ES-I3 (cell line): ENCODE results near the gene CA6.
"Not testable (repeated sequence)": the region's sequence is repeated elsewhere in the genome, so short reads cannot be mapped to it uniquely, and the experiment has no call there.

ENCODE experiments used
- H3K36me3 ChIP-seq: 2 replicates; pipeline ENCODE4 v1.6.1; 2013; ENCODE audit warnings: mild to moderate bottlenecking, low read length, control low read depth, moderate library complexity; ENCODE audit not compliant: insufficient read depth
- H3K4me1 ChIP-seq: 2 replicates; pipeline ENCODE4 v1.6.1; 2013; ENCODE audit warnings: mild to moderate bottlenecking, control low read depth, low read length; ENCODE audit not compliant: insufficient read depth
- H3K9ac ChIP-seq: 2 replicates; pipeline ENCODE4 v1.6.1; 2013; ENCODE audit warnings: low read depth, mild to moderate bottlenecking, low read length, moderate library complexity
- H3K9me3 ChIP-seq: 2 replicates; pipeline ENCODE4 v1.6.1; 2013; ENCODE audit warnings: mild to moderate bottlenecking, low read length, moderate library complexity; ENCODE audit not compliant: control insufficient read depth, insufficient read depth

CA6 gene

DNA sequence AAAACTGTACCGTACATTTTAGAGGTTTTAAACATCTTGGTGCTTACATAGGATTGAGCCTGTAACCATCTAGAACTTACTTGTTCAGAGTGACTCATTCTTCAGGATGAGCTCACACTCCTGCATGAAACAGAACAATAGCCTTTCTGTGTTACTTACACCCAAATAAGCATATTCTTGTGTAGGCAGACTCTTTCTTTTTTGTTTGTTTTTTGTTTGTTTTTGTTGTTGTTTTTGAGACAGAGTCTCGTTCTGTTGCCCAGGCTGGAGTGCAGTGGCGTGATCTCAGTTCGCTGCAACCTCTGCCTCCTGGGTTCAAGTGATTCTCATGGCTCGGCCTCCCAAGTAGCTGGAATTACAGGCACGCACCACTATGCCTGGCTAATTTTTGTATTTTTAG, 3.8 kb upstream of the CA6 start:
- H3K4me1 ChIP-seq = peaks cover 29% of the 10 kb centered on the region
- H3K9me3 ChIP-seq = no peaks in the 10 kb centered on the region
- no peaks in the 10 kb centered on the region for H3K36me3 ChIP-seq
- no peak overlapping the region for H3K9ac ChIP-seq

DNA sequence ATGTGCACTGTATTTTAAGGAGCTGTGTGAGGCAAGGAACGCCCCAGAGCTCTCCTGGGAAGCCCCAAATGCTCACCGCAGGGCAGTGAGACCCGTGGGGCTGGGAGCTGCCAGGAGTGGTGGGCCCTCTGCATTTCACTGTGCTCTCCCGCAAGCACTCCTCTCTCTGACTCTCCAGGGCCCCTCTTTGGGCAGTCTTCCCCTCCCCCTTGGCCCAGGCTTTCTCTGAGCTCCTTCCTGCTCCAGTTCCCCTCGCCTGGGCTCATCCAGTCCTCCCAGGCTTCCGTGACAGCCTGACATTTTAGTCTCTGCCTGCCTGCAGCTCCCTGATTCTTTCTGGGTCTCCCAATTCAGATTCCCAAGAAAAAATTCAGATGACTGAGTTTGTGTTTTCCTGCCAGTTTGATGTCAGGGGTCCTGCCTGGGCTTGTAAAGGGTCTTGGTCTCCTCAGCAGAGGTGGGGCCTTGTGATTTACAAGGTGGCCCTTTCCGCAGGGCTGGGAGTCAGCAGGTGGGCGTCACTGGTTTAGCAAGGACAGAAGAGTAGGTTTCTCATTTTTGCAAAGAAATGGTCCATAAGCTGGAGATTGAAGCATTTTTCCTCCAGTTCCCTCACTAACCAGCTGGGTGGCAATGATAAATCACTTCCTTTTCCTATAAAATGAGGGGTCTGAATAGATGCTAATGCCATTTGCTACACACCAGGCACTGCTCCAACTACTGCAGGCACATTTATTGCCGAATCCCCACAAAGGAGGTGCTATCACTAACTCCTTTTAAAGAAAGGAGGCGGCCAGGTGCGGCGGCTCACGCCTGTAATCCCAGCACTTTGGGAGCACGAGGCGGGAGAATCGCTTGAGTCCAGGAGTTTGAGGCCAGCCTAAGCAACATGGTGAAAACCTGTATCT, 1.9 kb upstream of the CA6 start:
- peak overlapping the region; percentile 14; the same call in 1 of the 2 replicates for H3K9ac ChIP-seq
- H3K36me3 ChIP-seq = no peaks in the 10 kb centered on the region

DNA sequence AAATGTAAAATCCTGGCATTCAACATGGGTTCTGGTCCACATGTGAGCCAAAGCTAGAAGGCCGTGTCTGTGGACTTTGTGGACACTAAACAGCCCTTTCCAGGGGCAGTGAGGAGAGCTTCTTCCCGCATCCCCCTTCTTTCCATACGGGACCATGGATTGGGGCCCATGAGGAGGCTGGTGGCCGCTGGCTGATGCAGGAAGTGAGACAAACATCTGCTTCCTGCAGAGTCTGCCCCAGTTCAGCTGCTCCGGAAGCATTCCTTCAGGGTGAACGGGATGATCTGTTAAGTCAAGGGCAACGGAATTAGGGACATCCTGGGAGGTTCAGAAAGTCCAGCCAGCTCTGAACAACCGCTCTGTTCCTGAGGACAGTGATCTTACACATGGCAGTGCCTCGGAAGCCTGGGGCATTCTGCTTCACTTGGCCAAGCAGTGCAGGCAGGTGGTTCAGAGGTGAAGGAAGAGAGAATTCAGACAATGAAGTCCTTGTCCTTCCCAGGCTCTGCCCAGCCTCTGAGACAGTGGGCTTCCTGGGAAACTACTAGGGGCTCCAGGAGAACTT, 1.5 kb downstream of the CA6 start:
- H3K9me3 ChIP-seq = no peaks in the 10 kb centered on the region
- peaks cover 25% of the 10 kb centered on the region for H3K4me1 ChIP-seq
- H3K9ac ChIP-seq = no peak overlapping the region
- H3K36me3 ChIP-seq = no peaks in the 10 kb centered on the region

More for the DNA sequence above, 1.9 kb upstream of the CA6 start:
- no peaks in the 10 kb centered on the region for H3K9me3 ChIP-seq
- H3K4me1 ChIP-seq = peaks cover 29% of the 10 kb centered on the region

DNA sequence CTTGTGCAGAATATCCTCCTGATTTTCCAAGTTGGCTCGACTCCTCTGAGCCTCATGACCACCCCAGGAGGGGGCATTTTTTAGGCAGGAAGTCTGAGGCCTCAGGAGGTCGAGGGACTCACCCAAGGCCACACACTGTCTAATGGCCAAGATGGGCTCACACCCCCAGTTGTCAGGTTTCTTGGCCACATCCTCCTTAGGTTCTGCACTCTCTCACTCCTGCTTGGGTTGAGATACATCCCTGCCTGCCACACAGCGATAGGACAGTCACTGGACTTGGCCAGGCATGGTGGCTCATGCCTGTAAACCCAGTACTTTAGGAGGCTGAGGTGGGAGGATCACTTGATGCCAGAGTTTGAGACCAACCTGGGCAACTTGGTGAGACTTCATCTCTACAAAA, 4.6 kb downstream of the CA6 start:
- Histone ChIP-seq H3K9ac (no peak overlapping the region), H3K9me3 (no peaks in the 10 kb centered on the region), H3K4me1 (peaks cover 3% of the 10 kb centered on the region; the same call in 1 of the 2 replicates)

DNA sequence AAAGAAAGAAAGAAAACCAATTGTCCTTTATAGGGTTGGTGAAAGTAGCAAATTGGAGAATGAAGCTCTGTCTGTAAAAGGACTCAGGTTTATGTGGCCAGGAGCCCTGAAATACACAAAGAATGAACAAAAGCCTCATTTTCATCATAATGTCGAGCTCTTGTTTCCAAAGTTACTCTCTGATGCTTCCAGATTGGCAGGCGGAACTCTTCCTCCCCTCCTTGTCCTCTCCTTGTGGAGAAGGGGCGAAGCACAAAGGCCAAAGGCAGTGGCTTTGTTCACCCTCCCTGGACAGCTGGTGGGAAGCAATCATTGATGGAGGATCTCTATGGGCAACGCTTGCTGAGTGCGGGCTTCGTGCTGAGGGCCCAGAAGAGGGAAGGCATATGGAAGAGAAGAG, 5.6 kb downstream of the CA6 start:
- no peaks in the 10 kb centered on the region for H3K9me3 ChIP-seq
- H3K4me1 ChIP-seq = peaks cover 3% of the 10 kb centered on the region; the same call in 1 of the 2 replicates
- no peak overlapping the region for H3K9ac ChIP-seq
- H3K36me3 ChIP-seq = no peaks in the 10 kb centered on the region

More for the DNA sequence above, 4.6 kb downstream of the CA6 start:
- no peaks in the 10 kb centered on the region for H3K36me3 ChIP-seq

DNA sequence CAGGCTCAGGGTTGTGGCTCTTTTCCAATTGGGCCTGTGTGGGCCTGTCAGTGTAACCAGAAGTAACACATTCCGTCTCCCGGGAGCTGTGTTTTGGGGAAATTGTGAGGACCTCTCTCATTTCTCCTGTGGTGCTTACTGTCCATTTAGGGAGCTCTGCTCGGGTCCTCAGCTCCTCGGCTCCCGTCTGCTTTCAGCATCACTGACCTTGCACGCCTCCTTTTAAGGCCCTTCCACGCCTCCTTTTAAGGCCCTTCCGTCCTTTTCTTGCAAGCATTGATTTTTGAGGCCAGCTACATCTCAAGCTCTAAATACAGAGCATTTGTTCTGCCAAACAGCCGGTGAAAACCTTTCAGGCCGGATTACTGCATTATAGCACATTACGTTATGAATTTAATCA, 9.7 kb downstream of the CA6 start:
- Histone ChIP-seq H3K36me3 (no peaks in the 10 kb centered on the region), H3K9me3 (no peaks in the 10 kb centered on the region), H3K9ac (no peak overlapping the region), H3K4me1 (peaks cover 3% of the 10 kb centered on the region; the same call in 1 of the 2 replicates)

DNA sequence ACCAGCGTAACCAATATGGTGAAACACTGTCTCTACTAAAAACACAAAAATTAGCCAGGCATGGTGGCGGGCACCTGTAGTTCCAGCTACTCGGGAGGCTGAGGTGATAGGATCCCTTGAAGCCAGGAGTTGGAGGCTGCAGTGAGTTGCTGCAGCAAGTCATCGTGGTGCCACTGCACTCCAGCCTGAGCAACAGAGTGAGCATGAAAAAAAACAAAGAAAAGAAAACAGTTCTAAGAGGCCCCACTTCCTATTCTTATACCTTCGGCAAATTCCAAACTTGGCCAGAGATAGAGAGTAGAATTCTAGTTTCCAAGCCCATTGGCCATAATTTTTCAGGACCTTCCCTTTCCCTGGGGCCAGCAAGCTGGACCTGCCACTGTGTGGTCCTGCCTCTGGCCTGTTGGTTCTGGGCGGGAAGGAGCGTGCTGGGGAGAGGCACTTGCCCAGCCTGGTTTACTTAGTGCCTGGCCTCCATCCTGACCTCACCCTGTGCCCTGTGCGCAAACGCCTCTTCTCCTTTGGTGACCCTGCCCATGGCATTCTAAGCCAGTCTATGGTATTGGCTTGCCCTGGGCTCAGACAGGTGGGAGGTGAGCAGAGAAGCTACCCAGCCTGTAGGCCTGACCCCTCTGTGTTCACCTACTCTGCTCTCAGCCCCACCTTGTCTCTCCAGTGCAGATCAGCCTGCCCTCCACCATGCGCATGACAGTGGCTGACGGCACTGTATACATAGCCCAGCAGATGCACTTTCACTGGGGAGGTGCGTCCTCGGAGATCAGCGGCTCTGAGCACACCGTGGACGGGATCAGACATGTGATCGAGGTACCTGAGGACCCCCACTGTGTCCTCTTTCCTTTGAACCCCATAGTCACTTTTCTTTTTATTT, 11.0 kb downstream of the CA6 start:
- Histone ChIP-seq H3K36me3 (no peaks in the 10 kb centered on the region), H3K9ac (no peak overlapping the region), H3K9me3 (no peaks in the 10 kb centered on the region), H3K4me1 (no peaks in the 10 kb centered on the region)

DNA sequence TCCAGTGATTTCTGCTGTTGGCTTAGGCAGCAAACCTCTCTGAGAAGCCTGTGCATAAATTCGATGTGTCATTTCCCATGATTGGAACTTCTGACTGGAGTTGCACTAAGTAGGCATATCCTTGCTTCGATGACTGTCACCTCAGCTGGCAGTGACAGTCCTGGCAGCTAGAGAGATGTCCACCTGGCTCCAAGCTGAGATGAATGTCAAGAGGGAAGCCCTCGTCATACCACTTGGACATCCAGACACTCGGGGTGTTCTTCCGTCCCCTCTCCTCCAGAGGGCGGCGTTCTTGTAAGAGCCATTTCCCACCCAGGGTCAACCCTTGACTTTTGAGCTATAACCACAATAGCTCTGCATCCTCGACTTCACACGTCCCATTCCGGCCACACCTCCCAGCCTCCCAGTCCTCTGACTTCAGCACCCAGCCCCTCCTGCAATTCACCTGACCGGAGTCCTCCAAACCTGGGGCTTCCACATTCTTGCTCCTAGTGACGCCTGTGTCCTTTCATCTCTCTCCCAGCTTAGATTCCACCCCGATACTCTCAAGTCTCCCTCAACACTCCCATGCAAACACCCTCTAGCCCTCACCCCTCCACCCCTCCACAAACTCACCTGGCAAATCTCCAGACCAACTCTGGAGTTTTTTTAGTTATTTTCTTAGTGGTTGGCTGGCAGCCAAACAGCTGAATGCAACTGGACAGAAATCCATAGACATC, 17.3 kb downstream of the CA6 start:
- Histone ChIP-seq H3K4me1 (no peaks in the 10 kb centered on the region), H3K36me3 (no peaks in the 10 kb centered on the region), H3K9ac (no peak overlapping the region), H3K9me3 (no peaks in the 10 kb centered on the region)

DNA sequence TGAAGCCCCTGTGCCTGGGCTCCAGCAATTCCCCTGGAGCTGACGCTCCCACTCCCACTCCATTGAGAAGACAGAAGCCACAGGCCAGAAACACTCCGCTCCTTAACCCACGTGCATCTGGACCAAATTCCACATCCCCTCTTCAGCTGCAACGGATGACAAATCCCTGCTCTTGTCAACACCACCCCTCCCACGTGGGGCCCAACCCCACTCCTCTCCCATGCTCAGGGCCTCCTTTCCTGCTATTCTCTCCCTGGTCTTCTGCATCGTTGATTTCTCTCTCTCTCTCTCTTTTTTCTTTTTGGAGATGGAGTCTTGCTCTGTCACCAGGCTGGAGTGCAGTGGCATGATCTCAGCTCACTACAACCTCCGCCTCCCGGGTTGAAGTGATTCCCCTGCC, 18.3 kb downstream of the CA6 start:
- H3K9ac ChIP-seq = no peak overlapping the region
- H3K36me3 ChIP-seq = no peaks in the 10 kb centered on the region
- no peaks in the 10 kb centered on the region for H3K4me1 ChIP-seq
- H3K9me3 ChIP-seq = no peaks in the 10 kb centered on the region

DNA sequence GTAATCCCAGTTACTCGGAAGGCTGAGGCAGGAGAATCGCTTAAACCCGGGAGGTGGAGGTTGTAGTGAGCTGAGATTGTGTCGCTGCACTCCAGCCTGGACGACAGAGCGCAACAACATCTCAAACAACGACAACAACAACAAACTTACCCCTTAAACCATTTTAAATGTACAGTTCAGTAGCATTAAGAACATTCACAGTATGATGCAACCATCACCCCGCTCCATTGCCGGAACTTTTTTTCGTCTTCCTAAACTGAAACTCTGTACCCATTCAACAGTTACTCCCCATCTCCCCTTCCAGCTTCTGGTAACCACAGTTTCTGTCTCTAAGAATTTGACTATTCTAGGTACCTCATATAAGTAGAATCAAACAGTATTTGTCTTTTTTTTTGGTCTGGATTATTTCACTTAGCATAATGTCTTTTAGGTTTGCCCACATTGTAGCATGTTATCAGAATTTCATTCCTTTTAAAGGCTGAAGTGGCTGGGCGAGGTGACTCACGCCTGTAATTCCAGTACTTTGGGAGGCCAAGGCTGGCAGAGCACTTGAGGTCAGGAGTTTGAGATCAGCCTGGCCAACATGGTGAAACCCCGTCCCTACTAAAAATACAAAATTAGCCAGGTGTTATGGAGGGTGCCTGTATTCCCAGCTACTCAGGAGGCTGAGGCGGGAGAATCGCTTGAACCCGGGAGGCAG, 19.6 kb downstream of the CA6 start:
- no peaks in the 10 kb centered on the region for H3K36me3 ChIP-seq
- no peaks in the 10 kb centered on the region for H3K4me1 ChIP-seq
- H3K9me3 ChIP-seq = no peaks in the 10 kb centered on the region
- no peak overlapping the region for H3K9ac ChIP-seq

DNA sequence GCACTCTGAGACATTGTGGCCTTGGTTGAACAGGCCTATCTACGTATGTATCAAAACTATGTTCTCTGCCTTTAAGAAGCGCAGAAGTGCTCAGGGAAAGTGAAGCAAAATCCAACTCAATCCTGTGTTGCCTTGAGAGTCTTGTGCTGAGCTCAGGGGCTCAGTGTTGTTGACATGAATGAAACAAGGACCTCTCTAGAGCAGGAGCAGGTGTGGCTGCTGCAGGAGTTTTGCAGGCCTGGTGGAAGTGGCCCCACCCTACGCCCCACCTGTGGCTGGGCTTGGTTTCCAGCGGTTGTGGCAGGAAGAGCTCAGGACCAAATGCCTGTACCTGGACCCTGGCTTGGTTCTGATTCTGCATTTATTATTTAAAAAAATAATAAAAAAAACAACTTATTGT, 20.9 kb downstream of the CA6 start:
- no peak overlapping the region for H3K9ac ChIP-seq

DNA sequence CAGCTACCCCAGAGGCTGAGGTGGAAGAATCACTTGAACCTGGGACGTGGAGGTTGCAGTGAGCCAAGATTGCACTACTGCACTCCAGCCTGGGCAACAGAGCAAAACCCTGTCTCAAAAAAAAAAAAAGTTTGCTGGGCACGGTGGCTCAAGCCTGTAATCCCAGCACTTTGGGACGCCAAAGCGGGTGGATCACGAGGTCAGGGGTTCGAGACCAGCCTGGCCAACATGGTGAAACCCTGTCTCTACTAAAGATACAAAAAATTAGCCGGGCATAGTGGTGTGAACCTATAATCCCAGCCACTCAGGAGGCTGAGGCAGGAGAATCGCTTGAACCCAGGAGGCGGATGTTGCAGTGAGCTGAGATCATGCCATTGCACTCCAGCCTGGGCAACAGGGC, 23.2 kb downstream of the CA6 start:
- H3K9me3 ChIP-seq, H3K9ac ChIP-seq, H3K4me1 ChIP-seq, H3K36me3 ChIP-seq: not testable (repeated sequence)

More for the DNA sequence above, 20.9 kb downstream of the CA6 start:
- no peaks in the 10 kb centered on the region for H3K9me3 ChIP-seq
- H3K4me1 ChIP-seq = no peaks in the 10 kb centered on the region
- H3K36me3 ChIP-seq = no peaks in the 10 kb centered on the region

DNA sequence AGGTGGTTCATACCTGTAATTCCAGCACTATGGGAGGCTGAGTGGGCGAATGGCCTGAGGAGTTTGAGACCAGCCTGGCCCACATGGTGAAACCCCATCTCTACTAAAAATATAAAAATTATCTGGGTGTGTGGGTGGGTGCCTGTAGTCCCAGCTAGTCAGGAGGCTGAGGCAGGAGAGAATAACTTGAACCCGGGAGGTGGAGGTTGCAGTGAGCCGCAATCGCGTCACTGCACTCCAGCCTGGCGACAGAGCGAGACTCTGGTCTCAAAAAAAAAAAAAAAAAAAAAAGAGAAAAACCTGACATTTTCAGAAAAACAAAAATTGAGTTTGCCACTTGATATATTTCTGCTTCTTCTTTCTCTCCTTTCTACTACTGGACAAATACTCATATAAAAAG, 24.3 kb downstream of the CA6 start:
- H3K9ac ChIP-seq = no peak overlapping the region
- no peaks in the 10 kb centered on the region for H3K9me3 ChIP-seq
- H3K36me3 ChIP-seq = no peaks in the 10 kb centered on the region
- H3K4me1 ChIP-seq = no peaks in the 10 kb centered on the region
